ENCODE results near the gene MSRB3. TPM values are rescaled to one million over a fixed set of nuclear protein-coding genes. Genes with fewer than 3 reads are reported as not detected.
"Not testable (repeated sequence)": the region's sequence is repeated elsewhere in the genome, so short reads cannot be mapped to it uniquely, and the experiment has no call there.

The MSRB3 gene
- total RNA-seq, 1 experiment from 2014 or later, result 1.8 TPM

DNA sequence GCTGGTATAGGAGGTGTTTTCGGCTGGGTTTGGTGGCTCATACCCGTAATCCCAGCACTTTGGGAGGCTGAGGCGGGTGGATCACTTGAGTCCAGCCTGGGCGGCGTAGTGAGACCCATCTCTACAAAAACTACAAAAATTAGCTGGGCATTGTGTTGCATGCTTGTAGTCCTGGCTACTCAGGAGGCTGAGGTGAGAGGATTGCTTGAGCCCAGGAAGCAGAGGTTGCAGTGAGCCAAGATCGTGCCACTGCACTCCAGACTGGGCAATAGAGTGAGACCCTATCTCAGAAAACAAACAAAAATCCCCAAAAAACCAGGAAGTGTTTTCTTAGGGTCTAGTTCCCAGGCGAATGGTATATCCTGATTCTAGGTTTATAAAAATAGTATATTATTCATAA is 7.0 kb downstream of the MSRB3 start:
- H3K27ac Mint-ChIP-seq; DNase-seq (ENCODE audit: low spot score); ATAC-seq; H3K4me1 Mint-ChIP-seq; H3K36me3 Mint-ChIP-seq; H3K9me3 Mint-ChIP-seq; CTCF ChIA-PET; POLR2A ChIA-PET; H3K4me3 Mint-ChIP-seq: not testable (repeated sequence)
- peak; percentile 78; the same call in 1 of the 2 replicates for TF ChIP-seq ZNF121 (CRISPR knock-in tag; IDR thresholded peaks at IDR 0.05)
- peaks cover 15% of the 10 kb centered on the region for H3K27me3 Mint-ChIP-seq (ENCODE audit: low read depth)

DNA sequence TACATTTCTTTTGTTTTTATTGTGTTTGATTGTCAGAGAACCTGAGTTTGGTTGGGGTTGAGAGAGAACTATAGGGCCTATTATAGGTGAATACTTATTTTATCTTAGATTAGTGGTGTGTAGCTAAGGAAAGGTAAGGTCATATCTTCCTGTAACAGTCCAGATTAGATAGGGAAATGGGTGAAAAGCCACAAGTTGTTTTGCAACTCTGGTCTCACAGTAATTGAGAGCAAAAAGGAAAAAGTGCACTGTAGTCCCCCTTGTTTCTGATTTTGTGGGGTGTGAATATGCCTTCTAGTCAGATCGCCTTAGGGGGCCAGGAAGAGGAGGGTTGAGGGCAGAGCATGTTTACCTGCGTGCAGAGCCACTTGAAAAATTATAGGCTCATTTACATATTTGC is 8.9 kb downstream of the MSRB3 start:
- Mint-ChIP-seq H3K4me1 (no peaks in the 10 kb centered on the region), H3K36me3 (no peaks in the 10 kb centered on the region), H3K9me3 (no peaks in the 10 kb centered on the region), H3K27ac (no peak overlapping the region), H3K27me3 (ENCODE audit: low read depth) (no peaks in the 10 kb centered on the region), H3K4me3 (no peak overlapping the region)
- CTCF ChIA-PET, result no interaction called here
- DNase-seq (ENCODE audit: low spot score) (no peak), ATAC-seq (no peak)
- POLR2A ChIA-PET, result no interaction called here
- TF ChIP-seq FOXK1 (CRISPR knock-in tag; IDR thresholded peaks at IDR 0.05) (no peak), USF1 (CRISPR knock-in tag; IDR thresholded peaks at IDR 0.05) (no peak), SP1 (CRISPR knock-in tag; conservative IDR thresholded peaks at IDR 0.05) (no peak), AFF4 (CRISPR knock-in tag; IDR thresholded peaks at IDR 0.05; ENCODE audit: borderline replicate concordance) (no peak), USF2 (CRISPR knock-in tag; IDR thresholded peaks at IDR 0.05) (no peak), ZMAT4 (CRISPR knock-in tag; IDR thresholded peaks at IDR 0.05) (no peak), ZNF416 (CRISPR knock-in tag; IDR thresholded peaks at IDR 0.05) (no peak)
- TF ChIP-seq, protein P1, sequence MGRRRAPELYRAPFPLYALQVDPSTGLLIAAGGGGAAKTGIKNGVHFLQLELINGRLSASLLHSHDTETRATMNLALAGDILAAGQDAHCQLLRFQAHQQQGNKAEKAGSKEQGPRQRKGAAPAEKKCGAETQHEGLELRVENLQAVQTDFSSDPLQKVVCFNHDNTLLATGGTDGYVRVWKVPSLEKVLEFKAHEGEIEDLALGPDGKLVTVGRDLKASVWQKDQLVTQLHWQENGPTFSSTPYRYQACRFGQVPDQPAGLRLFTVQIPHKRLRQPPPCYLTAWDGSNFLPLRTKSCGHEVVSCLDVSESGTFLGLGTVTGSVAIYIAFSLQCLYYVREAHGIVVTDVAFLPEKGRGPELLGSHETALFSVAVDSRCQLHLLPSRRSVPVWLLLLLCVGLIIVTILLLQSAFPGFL (CRISPR knock-in tag; IDR thresholded peaks at IDR 0.05; ENCODE audit: borderline replicate concordance), result no peak
- TF ChIP-seq, protein P2, sequence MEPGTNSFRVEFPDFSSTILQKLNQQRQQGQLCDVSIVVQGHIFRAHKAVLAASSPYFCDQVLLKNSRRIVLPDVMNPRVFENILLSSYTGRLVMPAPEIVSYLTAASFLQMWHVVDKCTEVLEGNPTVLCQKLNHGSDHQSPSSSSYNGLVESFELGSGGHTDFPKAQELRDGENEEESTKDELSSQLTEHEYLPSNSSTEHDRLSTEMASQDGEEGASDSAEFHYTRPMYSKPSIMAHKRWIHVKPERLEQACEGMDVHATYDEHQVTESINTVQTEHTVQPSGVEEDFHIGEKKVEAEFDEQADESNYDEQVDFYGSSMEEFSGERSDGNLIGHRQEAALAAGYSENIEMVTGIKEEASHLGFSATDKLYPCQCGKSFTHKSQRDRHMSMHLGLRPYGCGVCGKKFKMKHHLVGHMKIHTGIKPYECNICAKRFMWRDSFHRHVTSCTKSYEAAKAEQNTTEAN (CRISPR knock-in tag; IDR thresholded peaks at IDR 0.05), result no peak
- TF ChIP-seq, protein P3, sequence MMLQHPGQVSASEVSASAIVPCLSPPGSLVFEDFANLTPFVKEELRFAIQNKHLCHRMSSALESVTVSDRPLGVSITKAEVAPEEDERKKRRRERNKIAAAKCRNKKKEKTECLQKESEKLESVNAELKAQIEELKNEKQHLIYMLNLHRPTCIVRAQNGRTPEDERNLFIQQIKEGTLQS (CRISPR knock-in tag; conservative IDR thresholded peaks at IDR 0.05), result no peak

DNA sequence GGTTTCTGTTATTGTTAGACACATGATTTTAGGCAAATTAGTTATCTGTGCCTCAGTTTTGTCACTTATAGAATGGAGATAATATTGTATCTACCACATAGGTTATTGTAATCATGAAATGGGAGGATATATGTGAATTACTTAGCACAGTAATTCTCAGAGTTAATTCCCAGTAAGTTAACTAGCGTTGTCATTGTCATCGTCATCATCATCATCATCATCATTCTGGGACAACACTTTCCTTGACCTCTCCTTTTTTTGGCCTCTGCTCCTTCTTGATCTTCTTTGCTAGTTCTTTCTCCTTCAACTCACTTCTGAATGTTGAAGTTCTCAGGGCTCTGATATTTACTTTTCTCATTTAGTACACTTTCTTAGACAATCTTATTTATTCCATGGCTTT is 13.8 kb downstream of the MSRB3 start:
- Mint-ChIP-seq H3K27ac (no peak overlapping the region), H3K36me3 (no peaks in the 10 kb centered on the region), H3K27me3 (ENCODE audit: low read depth) (no peaks in the 10 kb centered on the region), H3K4me1 (no peaks in the 10 kb centered on the region), H3K4me3 (no peak overlapping the region), H3K9me3 (peaks cover 8% of the 10 kb centered on the region)
- ChIA-PET POLR2A (no interaction called here), CTCF (no interaction called here)
- no peak for TF ChIP-seq SOX15 (CRISPR knock-in tag; IDR thresholded peaks at IDR 0.05)
- no peak for TF ChIP-seq JUN (CRISPR knock-in tag; IDR thresholded peaks at IDR 0.05)
- DNase-seq (ENCODE audit: low spot score) (no peak), ATAC-seq (no peak)
